HG02623 (cell line): ENCODE data around the gene GLYATL1.
"Not testable (repeated sequence)": the region's sequence is repeated elsewhere in the genome, so short reads cannot be mapped to it uniquely, and the experiment has no call there.

Experiments used
- ATAC-seq: cut with Tn5 transposase; IDR thresholded peaks from one replicate; pipeline ENCODE4 v1.9.1; 2021; ENCODE audit warnings: moderate library complexity; ENCODE audit not compliant: unreplicated experiment

GLYATL1 gene

GRCh38 chr11:58992489-58992888 is 53.2 kb downstream of the GLYATL1 start:
- no peak for ATAC-seq

GRCh38 chr11:58994171-58994570 is 54.9 kb downstream of the GLYATL1 start:
- no peak for ATAC-seq

- ATAC-seq: peak; percentile 10
Measured at GRCh38 chr11:58998480-58999290, 59.4 kb downstream of the GLYATL1 start.

DNA sequence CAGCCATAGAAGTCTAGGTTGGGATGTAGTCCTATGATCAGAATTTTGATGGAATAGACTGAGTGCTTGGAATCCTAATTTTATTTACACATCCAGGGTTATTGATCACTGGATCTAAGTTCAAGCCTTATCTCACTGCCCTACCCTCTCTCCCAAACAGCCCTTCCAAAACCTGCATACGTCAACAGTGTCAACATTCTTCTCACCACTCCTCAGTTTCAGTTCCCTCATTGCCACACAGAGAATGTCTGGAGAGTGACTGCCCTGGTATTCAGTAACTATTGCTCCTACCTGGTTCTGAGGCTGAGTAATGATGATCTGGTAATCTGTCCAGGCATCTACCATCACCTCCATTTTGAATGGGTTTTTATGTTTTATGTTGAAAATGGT is 60.0 kb downstream of the GLYATL1 start:
- peak; percentile 74 for ATAC-seq

DNA sequence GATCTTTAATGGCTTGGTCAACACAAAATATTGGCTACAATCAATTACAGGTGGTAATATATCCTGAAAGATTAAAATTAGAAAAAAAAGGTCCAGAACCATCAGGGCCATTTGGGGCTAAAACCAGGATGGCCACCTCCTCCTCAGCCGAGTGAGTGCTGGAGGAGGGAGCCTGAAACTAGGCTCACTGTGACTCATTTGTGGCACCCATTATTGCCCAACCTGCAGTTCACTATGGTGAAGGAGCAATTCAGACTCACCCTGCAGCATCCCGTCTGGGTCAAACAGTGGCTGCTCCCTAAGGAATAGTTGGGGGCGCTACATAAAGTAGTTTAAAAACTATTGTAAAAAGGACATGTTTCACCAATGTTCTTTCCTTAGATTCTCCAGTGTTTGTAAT is 60.7 kb downstream of the GLYATL1 start:
- ATAC-seq: no peak

DNA sequence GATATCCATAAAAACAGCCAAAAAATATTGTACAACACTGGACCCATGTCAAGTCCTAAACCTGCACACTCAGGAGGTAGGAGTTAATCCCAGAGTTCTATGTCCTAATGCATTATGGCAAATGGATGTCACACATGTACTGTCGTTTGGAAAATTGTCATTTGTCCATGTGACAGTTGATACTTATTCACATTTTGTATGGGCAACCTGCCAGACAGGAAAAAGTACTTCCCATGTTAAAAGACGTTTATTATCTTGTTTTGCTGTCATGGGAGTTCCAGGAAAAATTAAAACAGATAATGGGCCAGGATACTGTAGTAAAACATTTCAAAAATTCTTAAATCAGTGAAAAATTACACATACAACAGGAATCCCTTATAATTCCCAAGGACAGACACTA is 62.7 kb downstream of the GLYATL1 start:
- ATAC-seq: not testable (repeated sequence)
